Raji (cell line): ENCODE data around the gene SLC37A3.

Experiments used
- POLR2A ChIP-seq: IDR thresholded peaks from 2 replicates; pipeline ENCODE4 v1.6.1; 2011; ENCODE audit warnings: low read depth, low read length, control low read depth; ENCODE audit not compliant: insufficient read depth

The SLC37A3 gene

GRCh38 chr7:140308060-140308459 lies 90.3 kb downstream of the SLC37A3 start:
- TF ChIP-seq POLR2A, result no peak

GRCh38 chr7:140304191-140304799 lies 94.0 kb downstream of the SLC37A3 start:
- no peak for TF ChIP-seq POLR2A

GRCh38 chr7:140300243-140301136 lies 97.8 kb downstream of the SLC37A3 start:
- TF ChIP-seq POLR2A, result no peak

- TF ChIP-seq POLR2A, result no peak
Observed at GRCh38 chr7:140298213-140298612, 100.1 kb downstream of the SLC37A3 start.

- no peak for TF ChIP-seq POLR2A
Observed at GRCh38 chr7:140297192-140297591, 101.1 kb downstream of the SLC37A3 start.

- TF ChIP-seq POLR2A, result no peak
Observed at GRCh38 chr7:140295224-140295738, 103.0 kb downstream of the SLC37A3 start.

- TF ChIP-seq POLR2A, result no peak
Observed at GRCh38 chr7:140294454-140294853, 103.9 kb downstream of the SLC37A3 start.

GRCh38 chr7:140292438-140292837 lies 105.9 kb downstream of the SLC37A3 start:
- no peak for TF ChIP-seq POLR2A

- TF ChIP-seq POLR2A, result no peak
Observed at GRCh38 chr7:140289804-140290203, 108.5 kb downstream of the SLC37A3 start.

- no peak for TF ChIP-seq POLR2A
Observed at GRCh38 chr7:140287988-140288387, 110.3 kb downstream of the SLC37A3 start.

GRCh38 chr7:140285938-140286337 lies 112.4 kb downstream of the SLC37A3 start:
- no peak for TF ChIP-seq POLR2A

- no peak for TF ChIP-seq POLR2A
Observed at GRCh38 chr7:140284062-140284461, 114.3 kb downstream of the SLC37A3 start.
